GM18502 (cell line): ENCODE data around the gene CA10.

Experiments
- ATAC-seq: cut with Tn5 transposase; IDR thresholded peaks from one replicate; pipeline ENCODE4 v1.9.1; 2021; ENCODE audit warnings: mild to moderate bottlenecking; ENCODE audit not compliant: unreplicated experiment, poor library complexity

CA10 gene

GRCh38 chr17:51667706-51668083 lies 490.8 kb downstream of the CA10 start:
- no peak for ATAC-seq

- no peak for ATAC-seq
Measured at GRCh38 chr17:51666971-51667705, 491.4 kb downstream of the CA10 start.

- ATAC-seq = no peak
Measured at GRCh38 chr17:51662204-51663056, 496.1 kb downstream of the CA10 start.

- no peak for ATAC-seq
Measured at GRCh38 chr17:51661403-51661802, 497.1 kb downstream of the CA10 start.

- no peak for ATAC-seq
Measured at GRCh38 chr17:51660266-51660665, 498.2 kb downstream of the CA10 start.

- no peak for ATAC-seq
Measured at GRCh38 chr17:51657224-51657623, 501.3 kb downstream of the CA10 start.

GRCh38 chr17:51653878-51654277 lies 504.6 kb downstream of the CA10 start:
- no peak for ATAC-seq

- no peak for ATAC-seq
Measured at GRCh38 chr17:51652529-51652928, 506.0 kb downstream of the CA10 start.

GRCh38 chr17:51651513-51652298 lies 506.8 kb downstream of the CA10 start:
- ATAC-seq = no peak

GRCh38 chr17:51650772-51651171 lies 507.7 kb downstream of the CA10 start:
- no peak for ATAC-seq

- ATAC-seq = no peak
Measured at GRCh38 chr17:51650202-51650601, 508.3 kb downstream of the CA10 start.

GRCh38 chr17:51647826-51648225 lies 510.7 kb downstream of the CA10 start:
- ATAC-seq = no peak

GRCh38 chr17:51647067-51647466 lies 511.4 kb downstream of the CA10 start:
- no peak for ATAC-seq

- ATAC-seq = no peak
Measured at GRCh38 chr17:51646539-51646938, 512.0 kb downstream of the CA10 start.

GRCh38 chr17:51645056-51645455 lies 513.5 kb downstream of the CA10 start:
- no peak for ATAC-seq

GRCh38 chr17:51643702-51644490 lies 514.6 kb downstream of the CA10 start:
- ATAC-seq = no peak

- no peak for ATAC-seq
Measured at GRCh38 chr17:51642029-51642428, 516.5 kb downstream of the CA10 start.

- no peak for ATAC-seq
Measured at GRCh38 chr17:51640108-51640622, 518.3 kb downstream of the CA10 start.

GRCh38 chr17:51638971-51639370 lies 519.5 kb downstream of the CA10 start:
- no peak for ATAC-seq

- ATAC-seq = no peak
Measured at GRCh38 chr17:51636291-51636690, 522.2 kb downstream of the CA10 start.
